Transverse colon (tissue), 4 donors: ENCODE data around the gene STH.

Experiments
- CTCF ChIP-seq, 5 experiments: fragments of 200-600 bp in 3 of 5; fragments of 450-650 bp in 2 of 5; sonication (generic) in 3 of 5; IDR thresholded peaks; 1 replicate in 2 of 5; 2 replicates in 3 of 5; pipeline ENCODE4 v1.5.1; 2016 to 2017; ENCODE audit warnings: antibody characterized with exemption in 5 of 5, inconsistent platforms in 3 of 5, mild to moderate bottlenecking in 2 of 5, moderate library complexity in 1 of 5
- EP300 ChIP-seq: sonication (generic); formaldehyde crosslinking; IDR thresholded peaks from one replicate; pipeline ENCODE4 v1.6.1; 2017; ENCODE audit warnings: antibody characterized with exemption, low read depth
- POLR2A ChIP-seq: fragments of 450-650 bp; IDR thresholded peaks from one replicate; pipeline ENCODE4 v1.6.1; 2016; ENCODE audit warnings: antibody characterized with exemption, mild to moderate bottlenecking, moderate library complexity
- POLR2AphosphoS5 ChIP-seq, 3 donors: sonication (generic); formaldehyde crosslinking; IDR thresholded peaks; one replicate each; pipeline ENCODE4 v1.6.1; 2016; ENCODE audit warnings: antibody characterized with exemption in 3 of 3

GRCh38 chr17:46001390-46002310, 2.6 kb downstream of the STH start:
- TF ChIP-seq CTCF (IDR thresholded peaks at IDR 0.05) = no peak
- no peak for TF ChIP-seq POLR2A
- no peak for TF ChIP-seq EP300
- TF ChIP-seq POLR2AphosphoS5 (IDR thresholded peaks at IDR 0.05) = no peak
